ENCODE measurements around the gene PLA2G2E.
A peak's percentile ranks its signal among the peaks of the same experiment; 100 is the strongest.

PLA2G2E gene

DNA sequence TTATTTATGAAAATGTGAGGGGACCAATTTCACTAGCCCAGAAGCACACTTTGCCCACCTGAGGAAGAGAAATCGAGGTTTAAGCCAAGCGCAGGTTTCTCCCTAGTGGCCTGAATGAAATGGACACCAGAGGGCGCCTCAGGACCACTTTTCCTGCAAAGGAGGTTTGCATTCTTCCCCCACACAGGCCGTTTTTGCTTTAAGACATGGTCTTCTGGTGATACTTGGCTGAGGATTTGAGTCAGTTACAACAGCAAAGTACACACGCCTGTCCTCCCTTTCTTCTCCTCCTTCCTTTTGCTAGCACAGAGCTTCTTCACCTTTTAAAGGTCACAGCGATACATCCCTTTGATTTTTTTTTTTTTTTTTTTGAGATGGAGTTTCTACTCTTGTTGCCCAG, 5.4 kb downstream of the PLA2G2E start:
- H3K36me3 Mint-ChIP-seq (ENCODE audit: low read depth) = peaks cover 5% of the 10 kb centered on the region
- H3K27ac Mint-ChIP-seq = no peak overlapping the region
- no peak overlapping the region for H3K4me3 Mint-ChIP-seq
- H3K9me3 Mint-ChIP-seq = no peaks in the 10 kb centered on the region
- peaks cover 3% of the 10 kb centered on the region for H3K4me1 Mint-ChIP-seq (ENCODE audit: low read depth)
- peaks cover 4% of the 10 kb centered on the region for H3K27me3 Mint-ChIP-seq

DNA sequence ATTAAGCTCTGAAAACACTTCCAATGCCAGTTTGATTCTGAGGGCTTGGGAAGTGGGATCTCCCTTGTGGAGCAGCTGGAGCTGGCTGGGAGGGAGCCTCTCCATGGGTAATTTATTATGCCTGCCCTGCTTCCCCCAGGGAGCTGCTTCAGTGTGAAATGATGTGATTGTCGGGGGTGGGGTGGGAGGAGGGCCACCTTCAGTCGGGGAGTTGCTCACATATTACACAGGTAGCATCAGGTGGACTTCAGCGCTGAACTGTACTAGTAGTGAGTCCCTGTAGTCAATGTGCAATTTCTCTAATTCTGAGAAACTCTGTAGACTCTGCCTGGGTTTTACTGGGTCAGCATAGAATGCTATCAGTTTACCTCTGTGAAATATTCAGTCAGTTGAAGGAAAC, 12.8 kb downstream of the PLA2G2E start:
- no peaks in the 10 kb centered on the region for H3K9me3 Mint-ChIP-seq
- H3K4me1 Mint-ChIP-seq (ENCODE audit: low read depth) = no peaks in the 10 kb centered on the region
- no peaks in the 10 kb centered on the region for H3K27me3 Mint-ChIP-seq
- no peak overlapping the region for H3K4me3 Mint-ChIP-seq
- peaks cover 51% of the 10 kb centered on the region for H3K36me3 Mint-ChIP-seq (ENCODE audit: low read depth)
- no peak overlapping the region for H3K27ac Mint-ChIP-seq

DNA sequence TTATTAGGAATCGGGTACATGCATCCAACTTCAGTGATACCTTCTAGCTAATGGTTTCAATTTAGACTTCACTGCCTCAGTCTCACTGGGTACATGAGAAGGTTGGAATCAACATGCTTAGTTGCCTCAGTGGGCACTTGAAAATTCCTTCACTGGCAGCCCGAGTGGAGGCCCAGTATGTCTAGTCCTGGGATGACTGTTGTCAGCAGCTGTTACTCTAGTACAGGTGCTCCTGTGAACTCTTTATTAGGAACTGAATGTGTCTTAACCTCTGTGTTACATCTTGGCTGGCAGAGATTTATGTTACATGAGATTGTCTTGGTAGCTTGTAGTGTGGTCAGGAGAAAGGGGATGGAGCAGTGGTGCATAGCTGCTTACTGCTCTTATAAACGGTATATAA, 13.4 kb downstream of the PLA2G2E start:
- Mint-ChIP-seq H3K4me3 (no peak overlapping the region), H3K27me3 (no peaks in the 10 kb centered on the region), H3K27ac (no peak overlapping the region), H3K36me3 (ENCODE audit: low read depth) (peaks cover 54% of the 10 kb centered on the region), H3K4me1 (ENCODE audit: low read depth) (no peaks in the 10 kb centered on the region), H3K9me3 (no peaks in the 10 kb centered on the region)

DNA sequence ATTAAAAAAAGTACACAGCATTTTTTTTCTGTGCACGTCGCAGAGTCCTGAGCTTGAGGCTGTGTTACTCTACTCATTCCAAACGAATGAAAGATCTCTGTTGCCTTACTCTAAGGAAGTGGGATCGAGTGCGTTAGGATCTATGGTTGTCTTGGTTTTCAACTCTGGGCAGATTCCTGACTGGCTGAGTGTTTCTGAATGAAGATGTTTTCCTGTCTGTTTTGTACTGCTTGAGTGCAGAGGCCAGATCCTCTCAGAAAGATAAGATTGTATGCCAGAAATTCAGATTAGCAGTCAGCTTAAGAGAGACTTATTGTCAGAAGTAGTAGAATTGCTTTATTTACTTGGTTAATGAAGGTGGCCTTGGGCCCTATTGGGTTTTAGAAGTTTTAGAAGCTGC, 14.0 kb downstream of the PLA2G2E start:
- Mint-ChIP-seq H3K9me3 (no peaks in the 10 kb centered on the region), H3K27ac (no peak overlapping the region), H3K4me1 (ENCODE audit: low read depth) (no peaks in the 10 kb centered on the region), H3K36me3 (ENCODE audit: low read depth) (peaks cover 57% of the 10 kb centered on the region), H3K27me3 (no peaks in the 10 kb centered on the region), H3K4me3 (no peak overlapping the region)

DNA sequence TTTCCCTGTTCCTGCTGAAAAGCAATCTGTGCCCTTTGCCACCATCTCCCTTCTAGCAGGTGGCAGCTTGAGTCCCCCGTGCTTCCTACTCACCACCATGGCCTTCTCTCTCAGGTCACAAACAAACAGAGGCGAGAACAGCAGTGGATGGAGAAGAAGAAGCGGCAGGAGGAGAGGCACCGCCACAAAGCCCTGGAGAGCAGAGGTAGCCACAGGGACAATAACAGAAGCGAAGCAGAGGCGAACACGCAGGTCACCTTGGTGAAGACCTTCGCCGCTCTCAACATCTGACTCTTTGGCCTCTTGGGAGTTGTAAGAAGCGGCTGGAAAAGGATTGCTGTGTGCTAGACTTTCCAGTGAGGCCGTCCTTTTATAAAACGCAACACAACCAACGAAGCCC, 16.0 kb downstream of the PLA2G2E start:
- peaks cover 54% of the 10 kb centered on the region for H3K36me3 Mint-ChIP-seq (ENCODE audit: low read depth)
- H3K27me3 Mint-ChIP-seq = no peaks in the 10 kb centered on the region
- no peaks in the 10 kb centered on the region for H3K9me3 Mint-ChIP-seq
- H3K27ac Mint-ChIP-seq = no peak overlapping the region
- H3K4me1 Mint-ChIP-seq (ENCODE audit: low read depth) = no peaks in the 10 kb centered on the region
- no peak overlapping the region for H3K4me3 Mint-ChIP-seq

DNA sequence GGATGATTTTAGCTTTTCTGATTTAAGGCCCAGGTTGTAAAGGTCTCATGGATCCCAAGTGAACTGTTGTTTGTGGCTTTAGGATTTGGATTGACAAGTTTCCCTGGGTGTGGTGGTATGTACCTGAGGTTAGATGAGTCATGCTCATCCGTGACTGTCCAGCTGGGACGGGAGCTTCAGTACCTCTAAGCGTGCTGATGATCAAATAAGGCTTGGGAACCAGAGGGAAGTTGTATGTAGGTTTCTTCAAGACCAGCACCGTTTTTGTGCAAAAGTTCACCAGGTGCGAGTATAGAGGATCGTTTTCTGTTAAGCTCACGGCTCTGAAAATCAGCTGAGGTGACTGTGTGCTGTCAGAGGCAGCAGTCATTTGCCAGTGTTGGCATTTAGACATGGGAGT, 19.8 kb downstream of the PLA2G2E start:
- Mint-ChIP-seq H3K27me3 (no peaks in the 10 kb centered on the region), H3K36me3 (ENCODE audit: low read depth) (peaks cover 55% of the 10 kb centered on the region)

DNA sequence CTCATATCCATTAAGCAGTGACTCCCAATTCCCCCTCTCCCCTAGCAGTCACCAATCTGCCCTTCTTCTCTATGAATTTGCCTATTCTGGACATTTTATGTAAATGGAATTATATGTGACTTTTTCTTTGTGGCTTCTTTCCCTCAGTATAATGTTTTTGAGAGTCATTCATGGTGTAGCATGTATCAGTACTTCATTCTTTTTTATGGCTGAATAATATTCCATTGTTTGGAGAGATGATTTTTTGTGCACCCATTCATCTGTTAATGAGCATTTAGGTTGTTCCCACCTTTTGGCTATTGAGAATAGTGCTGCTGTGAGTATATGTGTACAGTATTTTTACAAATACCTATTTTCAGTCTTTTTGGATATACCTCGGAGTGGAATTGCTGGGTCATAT, 21.8 kb downstream of the PLA2G2E start:
- Mint-ChIP-seq H3K27ac (no peak overlapping the region), H3K9me3 (no peaks in the 10 kb centered on the region), H3K4me1 (ENCODE audit: low read depth) (no peaks in the 10 kb centered on the region), H3K4me3 (no peak overlapping the region), H3K36me3 (ENCODE audit: low read depth) (peaks cover 52% of the 10 kb centered on the region), H3K27me3 (no peaks in the 10 kb centered on the region)

More for the DNA sequence above, 19.8 kb downstream of the PLA2G2E start:
- no peaks in the 10 kb centered on the region for H3K4me1 Mint-ChIP-seq (ENCODE audit: low read depth)
- no peak overlapping the region for H3K4me3 Mint-ChIP-seq
- H3K27ac Mint-ChIP-seq = no peak overlapping the region
- H3K9me3 Mint-ChIP-seq = no peaks in the 10 kb centered on the region

DNA sequence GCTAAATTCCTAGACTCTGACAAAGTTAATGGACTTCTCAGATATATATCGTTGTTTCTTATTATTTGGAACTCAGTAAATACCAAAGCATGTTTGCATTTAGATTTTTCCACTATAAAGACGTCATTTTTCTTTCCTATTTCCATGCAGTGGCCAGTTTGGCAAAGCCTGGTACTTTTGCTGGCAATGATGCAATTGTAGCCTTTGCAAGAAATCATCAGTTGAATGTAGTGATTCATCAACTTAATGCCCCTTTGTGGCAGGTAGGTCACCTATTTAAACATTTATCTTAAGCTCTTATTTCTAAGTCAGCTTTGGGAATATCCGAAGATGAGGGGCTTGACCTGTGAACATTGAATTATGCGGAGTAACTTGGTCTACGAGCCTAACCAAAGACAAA, 29.2 kb downstream of the PLA2G2E start:
- H3K27me3 Mint-ChIP-seq = no peaks in the 10 kb centered on the region
- H3K4me1 Mint-ChIP-seq (ENCODE audit: low read depth) = no peaks in the 10 kb centered on the region
- no peaks in the 10 kb centered on the region for H3K9me3 Mint-ChIP-seq
- no peak overlapping the region for H3K4me3 Mint-ChIP-seq
- H3K36me3 Mint-ChIP-seq (ENCODE audit: low read depth) = peaks cover 63% of the 10 kb centered on the region
- no peak overlapping the region for H3K27ac Mint-ChIP-seq

DNA sequence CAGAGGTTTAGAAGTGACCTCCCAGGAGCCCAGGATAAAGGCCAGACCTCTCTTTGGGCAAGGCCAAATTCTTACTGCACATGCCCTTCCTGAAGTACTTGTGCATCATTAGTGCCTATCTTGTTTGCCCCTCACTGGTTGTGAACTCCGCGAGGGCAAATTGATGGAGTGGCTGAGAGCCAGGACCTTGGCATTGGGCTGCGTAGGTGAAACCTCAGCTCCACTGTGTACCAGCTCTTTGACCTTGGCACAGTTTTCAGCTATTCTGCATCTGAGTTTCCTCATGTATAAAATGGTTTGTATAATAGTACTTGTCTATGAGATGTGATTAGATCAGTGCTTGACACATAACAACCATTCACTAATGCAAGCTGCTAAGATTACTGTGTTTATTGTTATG, 29.7 kb downstream of the PLA2G2E start:
- Mint-ChIP-seq H3K27me3 (no peaks in the 10 kb centered on the region), H3K27ac (no peak overlapping the region), H3K9me3 (no peaks in the 10 kb centered on the region), H3K36me3 (ENCODE audit: low read depth) (peaks cover 58% of the 10 kb centered on the region), H3K4me3 (no peak overlapping the region), H3K4me1 (ENCODE audit: low read depth) (peaks cover 1% of the 10 kb centered on the region)

DNA sequence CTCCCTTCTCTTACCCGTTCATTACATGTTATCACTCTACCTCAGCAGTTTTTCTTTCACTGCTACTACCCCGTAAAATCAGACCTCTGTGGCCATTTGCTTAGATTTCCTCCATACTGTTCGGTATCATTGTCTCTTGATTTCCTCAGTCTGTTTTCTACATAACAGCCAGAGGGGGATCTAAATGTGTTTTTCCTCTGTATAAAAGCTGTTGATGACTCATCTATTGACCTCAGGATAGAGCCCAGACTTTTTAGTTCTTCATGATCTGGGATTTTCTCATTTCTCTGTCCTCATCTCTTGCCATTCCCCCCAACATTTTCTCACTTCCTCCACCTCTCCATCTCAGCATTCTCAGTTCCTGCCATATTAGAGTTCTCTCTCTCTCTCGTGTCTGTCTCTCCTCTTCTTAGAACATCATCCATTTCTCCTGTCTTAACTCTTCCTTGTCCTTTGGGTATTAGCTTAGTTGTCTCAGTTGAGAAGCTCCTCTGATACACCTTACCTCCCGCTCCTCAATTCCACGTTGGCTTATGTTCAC, 30.7 kb downstream of the PLA2G2E start:
- Mint-ChIP-seq H3K36me3 (ENCODE audit: low read depth) (peaks cover 57% of the 10 kb centered on the region), H3K27ac (no peak overlapping the region), H3K9me3 (no peaks in the 10 kb centered on the region), H3K27me3 (no peaks in the 10 kb centered on the region), H3K4me1 (ENCODE audit: low read depth) (peaks cover 4% of the 10 kb centered on the region), H3K4me3 (no peak overlapping the region)

DNA sequence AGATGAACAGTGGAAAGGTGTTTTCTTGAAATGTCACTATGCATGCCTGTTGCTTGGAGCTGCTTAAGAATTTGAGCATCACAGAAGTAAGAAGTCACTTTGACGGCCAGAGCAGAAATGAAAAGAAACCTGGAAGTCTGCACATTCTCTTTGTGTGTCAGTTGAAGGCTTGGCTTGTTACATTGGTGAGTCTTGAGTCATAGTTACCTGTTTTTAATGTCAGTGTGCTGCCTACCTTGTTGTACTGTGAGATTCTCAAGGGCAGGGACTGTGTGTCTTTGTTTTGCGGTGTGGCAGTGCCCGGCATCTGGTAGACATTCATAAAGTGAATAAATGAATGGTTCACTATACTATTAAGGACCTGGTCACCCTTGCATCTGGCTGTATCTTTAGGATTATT, 31.3 kb downstream of the PLA2G2E start:
- H3K27me3 Mint-ChIP-seq = no peaks in the 10 kb centered on the region
- no peak overlapping the region for H3K27ac Mint-ChIP-seq
- peaks cover 4% of the 10 kb centered on the region for H3K4me1 Mint-ChIP-seq (ENCODE audit: low read depth)
- H3K4me3 Mint-ChIP-seq = no peak overlapping the region
- peaks cover 53% of the 10 kb centered on the region for H3K36me3 Mint-ChIP-seq (ENCODE audit: low read depth)
- H3K9me3 Mint-ChIP-seq = no peaks in the 10 kb centered on the region

DNA sequence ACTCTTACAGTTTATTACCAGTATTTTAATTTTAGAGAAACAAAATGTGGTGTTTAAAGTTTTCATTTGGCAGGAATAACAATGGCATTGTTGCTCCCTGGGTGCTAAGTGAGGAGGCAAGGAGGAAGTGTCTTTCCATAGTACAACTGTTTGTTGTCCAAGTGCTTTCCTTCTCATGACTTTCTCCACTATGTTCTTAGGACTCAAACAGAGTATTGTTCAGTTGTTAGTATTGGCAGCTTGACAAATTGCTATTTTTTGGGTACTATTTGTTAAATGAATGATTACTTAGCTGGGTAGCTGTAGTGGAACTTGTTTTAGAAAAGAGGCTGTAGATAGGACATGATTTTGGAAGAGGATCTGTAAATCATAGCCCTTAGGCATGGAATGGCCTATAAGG, 33.8 kb downstream of the PLA2G2E start:
- Mint-ChIP-seq H3K4me3 (no peak overlapping the region), H3K27me3 (no peaks in the 10 kb centered on the region), H3K9me3 (no peaks in the 10 kb centered on the region), H3K4me1 (ENCODE audit: low read depth) (peaks cover 13% of the 10 kb centered on the region), H3K27ac (no peak overlapping the region), H3K36me3 (ENCODE audit: low read depth) (peaks cover 34% of the 10 kb centered on the region)

DNA sequence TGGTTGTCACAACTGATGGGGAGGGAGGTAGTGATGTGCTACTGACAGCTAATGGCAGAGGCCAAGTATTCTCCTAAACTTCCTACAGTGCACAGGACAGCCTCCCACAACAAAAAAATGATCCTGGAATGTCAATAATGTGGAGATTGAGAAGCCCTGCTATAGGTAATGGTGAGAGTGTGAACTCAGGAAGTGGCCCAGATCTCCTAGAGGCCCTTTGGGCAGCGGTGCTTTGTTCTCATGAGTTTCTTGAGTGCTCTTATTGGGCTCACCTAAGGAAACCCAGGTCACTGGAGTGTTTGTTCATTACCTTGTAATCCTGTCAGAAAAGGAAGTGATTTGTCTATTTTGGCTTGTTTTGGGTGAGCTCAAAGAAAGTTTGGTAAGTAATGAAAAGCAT, 35.3 kb downstream of the PLA2G2E start:
- Mint-ChIP-seq H3K27ac (no peak overlapping the region), H3K4me3 (no peak overlapping the region), H3K36me3 (ENCODE audit: low read depth) (peaks cover 23% of the 10 kb centered on the region), H3K4me1 (ENCODE audit: low read depth) (peaks cover 29% of the 10 kb centered on the region), H3K9me3 (no peaks in the 10 kb centered on the region), H3K27me3 (no peaks in the 10 kb centered on the region)

DNA sequence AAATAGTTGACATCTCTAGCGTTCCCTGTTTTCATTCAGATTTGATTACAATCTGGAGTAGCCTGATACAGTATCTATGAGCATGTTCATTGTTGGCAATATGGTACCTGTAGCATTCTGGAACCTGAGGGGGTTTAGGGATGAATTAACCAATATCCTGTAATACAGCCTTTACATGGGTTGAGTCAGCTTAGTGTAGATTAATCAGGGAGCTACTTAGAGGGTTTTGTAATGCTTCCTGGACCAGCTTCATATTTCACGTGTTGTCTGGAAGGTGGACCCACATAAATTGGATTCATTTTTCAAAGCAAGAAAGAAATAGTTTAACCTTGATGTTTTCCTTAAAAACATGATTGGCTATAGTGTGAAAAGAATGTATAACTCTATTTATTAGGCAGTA, 37.6 kb downstream of the PLA2G2E start:
- Mint-ChIP-seq H3K4me1 (ENCODE audit: low read depth) (peaks cover 36% of the 10 kb centered on the region), H3K27ac (no peak overlapping the region), H3K27me3 (no peaks in the 10 kb centered on the region), H3K4me3 (no peak overlapping the region), H3K36me3 (ENCODE audit: low read depth) (peaks cover 4% of the 10 kb centered on the region), H3K9me3 (no peaks in the 10 kb centered on the region)

DNA sequence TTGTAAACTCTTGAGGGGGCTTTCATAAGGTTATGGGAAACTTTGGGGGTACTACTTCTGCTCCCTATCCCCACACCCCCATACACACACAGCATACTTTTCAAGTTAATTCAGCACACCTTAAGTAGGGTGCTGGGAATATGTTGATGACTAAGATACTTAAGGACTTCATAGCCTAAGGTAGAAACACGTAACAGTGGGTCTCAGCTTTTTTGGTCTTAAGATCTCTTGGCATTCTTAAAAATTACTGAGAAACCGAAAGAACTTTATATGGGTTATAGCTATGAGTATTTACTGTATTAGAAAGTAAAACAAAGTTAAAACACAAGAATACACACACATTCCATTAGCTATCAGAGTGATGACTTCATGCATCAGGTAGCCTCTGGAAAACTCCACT, 39.1 kb downstream of the PLA2G2E start:
- Mint-ChIP-seq H3K9me3 (no peaks in the 10 kb centered on the region), H3K27me3 (peaks cover 4% of the 10 kb centered on the region), H3K4me1 (ENCODE audit: low read depth) (peaks cover 36% of the 10 kb centered on the region), H3K36me3 (ENCODE audit: low read depth) (no peaks in the 10 kb centered on the region), H3K4me3 (peak overlapping the region; percentile 88), H3K27ac (no peak overlapping the region)

Measured in stimulated activated naive CD8-positive, alpha-beta T cell treated with anti-CD3 and anti-CD28 coated beads, Interleukin-15, Interleukin-2, amounts not matched to agents 100 ng/mL and 50 ng/mL, for 24 hours (primary cell).